Right forelimb (tissue), 1 donor: ENCODE data around the gene SLC35E1.

Experiments
- DNase-seq: peaks from one replicate; pipeline ENCODE4 v3.0.0-alpha.2; 2018

SLC35E1 gene

DNA sequence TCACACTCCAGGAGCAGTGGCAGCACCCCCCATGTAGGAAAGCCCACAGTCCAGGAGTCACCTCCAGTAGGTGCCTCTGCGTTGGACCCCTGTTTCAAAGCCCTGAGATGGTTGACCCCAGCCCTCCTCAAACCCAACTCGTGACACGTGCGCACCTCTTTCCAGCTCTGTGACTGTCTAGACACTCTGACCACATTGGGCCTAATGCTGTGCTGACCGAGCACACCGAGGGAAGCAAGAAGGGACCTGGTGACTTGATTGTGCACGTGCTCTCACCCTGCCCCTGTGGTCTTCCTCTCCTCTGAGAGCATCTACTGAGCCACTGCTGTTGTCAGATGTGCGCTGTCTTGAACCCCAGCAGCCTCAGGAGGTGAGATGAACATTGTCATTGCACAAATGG lies 22.9 kb upstream of the SLC35E1 start:
- DNase-seq, result no peak

DNA sequence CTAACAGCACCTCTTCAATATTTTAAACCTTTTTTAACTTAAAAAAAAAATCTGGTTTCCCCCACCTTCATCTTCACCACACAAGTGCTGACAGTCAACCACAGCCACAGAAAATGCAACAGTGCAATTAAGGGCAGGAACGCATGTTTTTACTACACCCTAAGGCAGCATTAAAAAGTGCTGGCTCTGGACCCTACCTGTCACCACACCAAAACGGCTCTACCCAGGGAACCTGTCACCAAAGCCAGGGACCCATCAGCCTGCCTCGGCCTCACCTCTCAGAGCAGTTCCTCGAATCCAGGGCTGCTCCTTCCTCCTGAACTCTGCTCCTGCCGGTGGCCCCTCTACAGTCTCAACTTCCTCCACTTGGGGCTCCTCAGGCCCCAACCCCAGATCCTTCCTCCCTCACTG lies 22.5 kb upstream of the SLC35E1 start:
- no peak for DNase-seq

DNA sequence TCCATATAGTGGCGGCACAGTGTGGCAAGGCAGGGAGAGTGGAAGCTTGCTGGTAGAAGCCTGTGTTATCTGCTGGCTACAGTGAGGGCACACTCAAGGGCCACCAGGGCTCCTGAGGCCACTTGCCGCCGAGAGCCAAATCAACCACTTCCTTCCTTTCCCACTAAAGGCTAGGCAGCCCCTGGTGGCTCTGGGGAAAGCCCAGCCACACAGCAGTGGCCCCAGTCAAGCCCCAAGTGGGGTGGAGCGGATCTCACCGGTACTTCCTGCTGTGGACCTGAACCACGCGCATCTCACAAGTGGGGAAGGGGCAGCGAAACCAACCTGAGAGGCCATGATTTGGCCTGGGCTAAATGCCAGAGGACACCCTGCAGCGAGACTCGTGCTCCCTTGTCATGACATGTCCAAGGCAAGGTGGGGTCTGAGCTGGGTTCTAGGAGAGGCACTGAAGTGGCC lies 21.9 kb upstream of the SLC35E1 start:
- DNase-seq, result no peak

DNA sequence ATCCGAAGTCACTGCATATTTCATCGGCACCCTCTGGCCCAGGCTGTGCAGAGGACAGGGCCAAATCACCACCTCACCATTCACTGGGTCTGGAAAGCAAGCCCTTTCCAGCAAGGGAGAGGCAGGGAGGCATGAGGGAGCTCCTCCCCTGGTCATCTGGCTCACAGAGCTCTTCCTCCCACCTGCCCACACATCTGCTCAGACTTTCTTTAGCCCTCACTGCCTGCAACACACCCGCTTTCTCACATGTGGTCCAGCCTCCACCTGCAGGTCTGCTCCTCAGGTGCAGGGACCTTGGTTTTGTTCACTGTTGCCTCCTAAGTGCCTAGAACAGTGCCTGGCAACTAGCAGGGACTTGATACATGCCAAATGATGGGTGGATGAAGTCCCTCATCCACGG lies 21.0 kb upstream of the SLC35E1 start:
- no peak for DNase-seq

DNA sequence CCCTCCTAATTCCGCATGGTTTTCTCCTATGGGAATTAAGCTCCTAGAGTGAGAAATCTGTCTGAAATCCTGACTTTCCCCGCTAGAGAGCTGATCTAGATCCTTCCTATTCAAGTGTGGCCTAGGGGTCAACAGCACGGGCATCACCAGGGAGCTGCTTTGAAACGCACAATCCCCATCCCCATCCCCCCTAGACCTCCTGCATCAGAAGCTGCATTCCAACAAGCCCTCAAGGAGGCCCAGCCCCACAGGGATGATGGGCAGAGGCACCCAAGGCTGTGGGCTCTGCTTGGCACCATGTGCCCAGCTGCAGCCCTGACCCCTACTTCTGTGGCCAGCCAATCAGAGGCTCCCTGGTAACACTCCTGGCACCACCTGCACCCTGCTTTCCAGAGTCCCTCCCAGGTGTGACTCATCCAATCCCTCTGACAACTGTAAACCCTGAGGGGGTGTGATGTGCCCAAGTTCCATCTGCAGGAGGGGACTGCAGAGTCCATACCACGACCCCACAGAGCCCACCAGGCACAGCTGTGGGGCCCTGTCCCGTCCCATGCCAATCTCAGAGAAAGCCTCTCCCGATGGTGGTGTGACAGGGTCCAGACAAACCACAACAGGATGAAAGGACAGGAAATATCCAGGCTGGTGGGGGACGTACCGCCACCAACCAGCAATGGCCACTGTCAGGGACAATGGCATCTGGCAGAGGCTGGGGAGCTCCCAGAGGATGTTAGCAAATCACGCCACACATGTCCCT lies 19.8 kb upstream of the SLC35E1 start:
- no peak for DNase-seq

DNA sequence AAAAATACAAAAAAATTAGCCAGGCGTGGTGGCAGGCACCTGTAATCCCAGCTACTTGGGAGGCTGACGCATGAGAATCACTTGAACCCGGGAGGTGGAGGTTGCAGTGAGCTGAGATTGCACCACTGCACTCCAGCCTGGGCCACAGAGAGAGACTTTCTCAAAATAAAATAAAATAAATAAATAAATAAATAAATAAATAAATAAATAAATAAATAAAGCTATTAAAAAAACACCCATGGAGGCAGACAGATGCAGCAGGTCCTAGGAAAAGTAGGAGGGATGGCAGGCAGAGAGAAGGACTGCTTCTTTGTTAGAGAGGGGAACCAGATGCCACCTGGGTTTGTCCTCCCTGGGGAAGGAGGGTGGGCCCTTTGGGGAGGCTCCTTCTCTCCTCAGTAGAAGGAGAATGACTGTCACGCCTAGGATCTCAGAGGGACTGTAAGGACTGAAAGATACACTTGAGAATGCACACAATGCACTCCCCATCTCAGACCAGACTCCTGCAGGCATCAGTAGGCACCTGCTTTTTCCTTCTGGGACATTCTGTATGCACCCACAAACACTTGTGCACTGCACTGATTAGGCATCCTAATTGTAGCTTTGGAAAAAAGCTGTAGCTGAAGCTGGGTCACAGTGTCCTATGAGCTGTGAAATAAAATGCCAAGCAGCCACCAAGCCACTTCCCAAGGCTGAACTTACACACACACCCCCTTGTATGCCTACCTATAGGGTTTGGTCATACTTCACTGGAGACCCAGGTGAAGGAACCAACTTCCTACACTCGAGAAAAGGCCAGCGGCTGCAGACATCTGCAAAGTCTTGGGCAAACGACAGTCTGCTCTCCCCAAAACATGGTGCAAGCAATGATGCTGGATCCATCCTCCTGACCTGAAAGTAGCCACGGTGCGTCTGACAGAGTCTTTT lies 18.9 kb upstream of the SLC35E1 start:
- DNase-seq, result no peak

DNA sequence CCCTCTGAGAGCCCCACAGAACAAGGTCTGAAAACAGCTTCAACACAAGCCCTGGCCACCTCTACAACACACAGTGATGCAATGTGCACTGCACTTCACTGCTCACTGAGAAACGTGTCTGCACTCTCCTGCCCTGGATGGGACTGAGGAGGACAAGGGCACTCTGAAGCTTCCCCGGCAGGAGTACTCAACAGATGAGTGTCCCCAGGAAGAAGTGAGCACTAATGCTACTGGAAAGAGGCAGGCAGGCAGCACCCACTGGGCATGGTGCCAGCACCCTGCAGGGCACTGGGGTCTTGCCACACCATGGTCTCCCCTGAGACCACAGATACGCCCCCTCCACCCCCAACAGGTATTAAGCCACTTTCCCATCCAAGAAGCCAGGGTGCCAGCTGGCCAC lies 17.7 kb upstream of the SLC35E1 start:
- no peak for DNase-seq

DNA sequence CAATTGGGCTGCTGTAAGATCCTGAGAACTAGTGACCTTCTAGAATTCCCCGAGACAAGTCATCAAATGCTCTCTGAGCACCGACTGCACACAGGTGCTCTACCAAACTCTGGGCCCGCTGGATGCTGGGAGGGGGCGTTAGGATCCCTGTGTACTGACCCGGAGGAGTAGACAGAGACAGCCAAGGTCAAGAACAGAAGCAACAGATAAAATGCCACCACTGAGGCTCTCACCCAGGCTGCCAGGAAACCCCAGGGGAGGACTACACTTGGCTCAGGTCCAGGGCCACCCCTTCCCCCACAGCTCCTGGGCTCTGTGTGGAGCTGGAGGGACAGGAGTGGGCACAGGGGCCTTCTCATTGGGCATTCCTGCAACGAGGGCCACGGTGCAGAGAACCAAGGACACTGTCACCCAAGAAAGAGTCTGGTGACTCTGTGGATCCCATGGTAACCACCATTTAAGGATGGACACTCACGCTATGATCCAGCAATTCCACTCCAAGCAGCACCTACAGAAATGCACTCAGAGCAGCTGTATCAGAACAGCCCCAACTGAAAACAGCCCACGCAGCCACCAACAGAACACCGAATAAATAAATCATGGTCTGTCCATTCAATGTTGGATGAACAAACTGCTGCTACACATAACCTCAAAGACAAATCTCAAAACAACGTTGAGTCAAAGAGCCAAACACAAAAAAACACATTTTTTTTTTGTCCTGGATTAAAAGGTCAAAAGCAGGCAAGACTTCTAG lies 16.8 kb upstream of the SLC35E1 start:
- DNase-seq, result no peak

DNA sequence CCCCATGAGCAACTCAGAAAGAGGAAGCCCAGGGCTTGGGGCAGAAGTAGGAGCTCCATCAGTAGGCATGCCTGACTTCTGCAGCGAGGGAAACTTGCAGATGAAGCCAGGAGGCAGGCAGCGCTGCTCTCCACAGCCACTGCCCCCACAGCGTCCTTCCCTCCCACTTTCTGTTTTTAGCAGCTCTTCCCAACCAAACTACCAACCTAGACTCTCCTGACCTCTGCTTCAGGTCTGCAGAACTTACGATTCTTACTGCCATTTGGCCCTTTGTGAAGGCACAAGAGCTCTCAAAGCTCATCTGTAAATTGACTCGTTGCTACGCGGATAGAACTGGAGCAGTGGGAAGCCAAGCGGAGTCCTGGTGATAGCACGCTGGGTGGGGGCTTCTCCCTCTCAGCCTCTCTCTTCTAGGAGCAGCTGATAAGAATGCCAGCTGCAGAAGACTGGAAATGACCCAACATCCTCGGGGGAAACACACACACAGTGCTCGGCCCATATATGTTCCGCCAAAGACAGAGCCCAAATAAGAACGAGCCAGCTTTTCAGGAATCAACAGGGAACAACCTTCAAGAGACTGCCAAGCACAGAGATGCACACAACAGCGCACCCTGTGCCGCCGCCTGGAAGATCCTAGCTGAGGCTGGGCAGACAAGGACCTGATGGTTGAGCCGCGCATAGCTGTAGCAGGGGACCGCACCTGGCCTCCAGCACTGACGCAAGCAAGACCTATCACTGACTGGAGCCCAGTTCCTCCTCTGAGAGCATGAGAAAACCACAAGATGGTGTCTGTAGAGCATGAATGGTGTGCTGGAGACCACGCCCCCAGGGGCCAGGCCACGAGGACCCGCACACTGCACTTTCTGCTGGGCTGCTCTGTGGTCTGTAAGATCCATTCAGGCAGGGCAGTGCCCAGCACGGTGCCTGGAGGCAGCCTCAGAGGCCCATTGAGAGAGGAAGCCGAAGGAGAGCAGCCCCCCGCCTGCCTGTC lies 15.9 kb upstream of the SLC35E1 start:
- no peak for DNase-seq

DNA sequence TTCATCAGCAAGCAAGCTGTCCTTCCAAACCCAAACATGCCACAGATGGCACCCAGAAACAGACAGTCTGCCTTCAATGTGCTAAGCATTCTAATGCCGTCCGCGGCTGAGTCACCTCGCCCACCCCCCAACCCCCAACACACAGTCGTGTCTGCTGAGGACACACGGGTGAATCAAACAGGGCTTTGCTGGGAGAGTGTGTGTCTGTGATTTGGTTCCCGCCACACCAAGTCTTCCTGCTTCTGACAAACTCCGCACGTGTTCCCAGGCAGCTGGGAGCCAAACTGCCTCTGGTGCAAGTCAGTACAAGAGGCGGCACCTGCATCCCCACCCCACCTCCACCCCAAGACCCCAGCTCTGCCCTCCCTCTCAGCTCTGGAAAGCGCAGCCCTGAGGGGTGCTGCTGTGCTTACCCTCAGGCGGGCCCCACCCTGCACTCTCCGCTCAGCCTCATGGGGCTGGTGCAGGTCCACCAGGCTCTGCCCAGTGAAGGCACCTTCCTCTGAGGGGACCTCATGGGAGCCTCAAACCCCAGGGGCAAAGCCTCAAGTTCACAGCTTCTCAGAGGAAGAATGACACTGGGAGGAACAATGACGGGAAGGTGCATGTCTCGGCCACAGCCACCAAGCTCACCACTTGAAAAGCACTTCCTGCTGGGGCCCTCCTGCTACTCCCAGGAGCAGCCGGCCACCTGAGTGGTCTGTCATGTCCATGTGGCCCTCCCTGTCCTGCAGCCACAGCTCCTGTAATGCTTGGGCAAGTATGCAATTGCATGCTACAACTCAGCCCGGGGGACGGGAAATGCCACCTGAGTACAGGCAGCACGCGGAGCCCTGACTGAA lies 15.0 kb upstream of the SLC35E1 start:
- no peak for DNase-seq

DNA sequence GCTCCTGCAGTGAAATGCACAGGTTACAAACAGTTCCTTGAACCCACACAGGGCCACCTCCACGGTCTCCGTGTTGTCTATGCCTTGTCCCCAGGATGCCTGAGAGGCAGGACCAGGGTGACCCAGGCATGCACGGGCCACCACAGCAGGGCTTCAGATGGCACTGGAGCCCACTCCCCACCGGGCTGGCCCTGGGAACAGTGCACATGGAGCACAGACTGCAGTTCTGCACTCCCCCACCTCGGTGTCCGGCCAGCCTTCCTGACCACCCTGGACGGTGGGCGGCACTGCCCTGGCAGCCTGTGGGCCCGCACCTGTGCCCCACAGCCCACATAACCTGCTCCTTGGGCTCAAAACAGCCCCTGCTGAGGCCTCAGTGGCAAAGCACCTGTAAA lies 14.3 kb upstream of the SLC35E1 start:
- no peak for DNase-seq

DNA sequence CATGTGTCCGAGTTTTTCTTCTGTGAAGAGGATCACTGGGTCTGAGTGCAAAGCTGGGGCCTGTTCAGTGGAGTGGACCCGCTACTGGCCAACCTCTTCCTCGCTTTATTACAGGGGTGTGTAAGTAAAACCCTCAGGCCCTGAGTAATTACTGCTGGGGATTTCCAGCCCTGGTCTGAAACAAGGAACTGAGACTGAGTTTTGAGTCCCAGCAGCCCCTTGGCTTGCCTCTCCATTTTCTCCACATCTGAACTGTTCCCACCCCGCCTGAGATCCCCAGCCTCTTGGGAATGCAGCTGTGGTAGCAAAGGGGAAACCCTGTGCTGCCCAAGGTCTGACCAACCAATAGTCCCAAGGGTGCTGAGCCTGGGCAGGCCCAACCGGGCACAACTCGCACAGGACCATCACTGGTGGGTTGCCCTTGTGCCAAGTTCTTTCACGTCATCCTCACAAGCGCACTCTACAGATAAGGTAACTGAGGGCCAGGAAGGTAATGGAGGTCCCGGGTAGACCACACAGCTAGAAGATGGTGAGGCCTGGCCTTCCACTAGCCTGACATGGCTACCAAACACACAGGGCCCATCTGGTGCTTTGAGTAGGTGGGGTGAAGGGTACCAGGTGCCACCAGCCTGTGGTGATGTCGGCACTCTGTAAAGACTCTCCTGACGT lies 13.7 kb upstream of the SLC35E1 start:
- no peak for DNase-seq

DNA sequence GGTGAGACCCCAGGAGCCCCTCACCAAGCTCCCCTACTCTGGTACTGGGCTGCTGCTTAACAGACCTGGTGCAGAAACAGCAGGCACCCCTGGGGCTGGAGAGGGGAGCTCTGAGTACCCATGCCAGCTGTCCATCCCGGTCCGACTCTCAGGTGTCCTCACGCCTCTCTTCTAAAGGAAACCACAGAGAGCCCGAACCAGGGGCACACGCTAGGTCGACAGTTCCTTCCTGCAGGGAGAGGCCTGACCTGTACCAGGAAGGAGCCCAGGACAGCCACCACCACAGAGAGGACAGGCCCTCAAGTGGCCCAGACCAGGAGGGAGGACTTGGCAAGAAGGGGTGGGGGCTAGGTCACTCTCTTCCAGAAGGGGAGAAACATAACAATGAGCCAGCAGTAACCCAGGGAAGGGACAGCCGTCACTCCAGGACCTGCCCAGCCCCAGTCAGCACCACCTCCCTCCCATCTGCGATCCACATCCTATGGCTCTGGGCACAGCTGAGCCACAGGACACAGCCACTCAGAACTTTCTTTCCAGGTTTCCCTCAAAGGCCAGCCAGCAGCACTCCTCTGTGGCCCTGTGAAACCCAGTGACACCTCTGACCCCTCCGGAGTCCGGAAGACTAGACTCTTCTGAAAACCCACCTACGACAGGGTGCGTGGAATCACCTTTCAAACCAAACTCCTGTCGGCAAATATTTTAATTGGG lies 13.0 kb upstream of the SLC35E1 start:
- DNase-seq, result no peak

DNA sequence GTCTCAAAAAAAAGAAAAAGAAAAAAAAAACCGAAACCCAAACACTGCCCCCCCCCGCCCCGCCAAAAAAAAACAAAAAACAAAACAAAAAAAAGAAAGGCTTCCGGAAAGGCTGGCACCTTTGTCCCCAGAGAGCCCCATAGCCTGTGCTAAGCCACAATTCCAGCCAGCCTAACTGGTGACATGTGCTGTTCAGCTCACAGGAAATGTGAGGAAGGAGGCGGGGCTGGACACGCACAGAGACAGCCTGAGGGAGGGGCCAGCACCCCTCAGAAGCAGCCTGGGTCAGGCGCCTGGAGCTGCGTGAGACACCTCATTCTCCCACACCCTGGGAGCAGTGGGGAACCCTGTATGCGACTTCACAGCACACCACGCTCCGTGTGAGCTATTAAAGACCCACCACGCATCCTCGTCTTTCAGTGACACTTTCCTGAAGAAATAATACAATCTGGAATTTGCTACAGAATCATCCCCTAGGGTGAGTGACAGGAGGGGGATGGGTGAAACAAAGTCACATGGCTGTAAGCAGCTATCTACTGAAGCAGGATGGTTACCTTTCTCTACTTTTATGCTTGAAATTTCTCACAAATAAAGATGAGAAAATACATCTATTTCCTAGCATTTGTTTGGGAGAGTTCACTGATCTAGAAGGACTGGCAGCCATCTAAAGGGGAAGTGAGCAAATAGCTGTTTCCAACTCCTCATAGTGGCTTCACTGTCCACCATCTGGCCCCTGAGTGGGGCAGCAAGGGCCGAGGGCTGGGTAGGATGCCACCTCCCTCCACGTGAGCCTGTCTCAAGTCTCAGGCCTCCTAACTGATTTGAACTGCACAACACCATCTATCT lies 12.3 kb upstream of the SLC35E1 start:
- peak; percentile 72 for DNase-seq

DNA sequence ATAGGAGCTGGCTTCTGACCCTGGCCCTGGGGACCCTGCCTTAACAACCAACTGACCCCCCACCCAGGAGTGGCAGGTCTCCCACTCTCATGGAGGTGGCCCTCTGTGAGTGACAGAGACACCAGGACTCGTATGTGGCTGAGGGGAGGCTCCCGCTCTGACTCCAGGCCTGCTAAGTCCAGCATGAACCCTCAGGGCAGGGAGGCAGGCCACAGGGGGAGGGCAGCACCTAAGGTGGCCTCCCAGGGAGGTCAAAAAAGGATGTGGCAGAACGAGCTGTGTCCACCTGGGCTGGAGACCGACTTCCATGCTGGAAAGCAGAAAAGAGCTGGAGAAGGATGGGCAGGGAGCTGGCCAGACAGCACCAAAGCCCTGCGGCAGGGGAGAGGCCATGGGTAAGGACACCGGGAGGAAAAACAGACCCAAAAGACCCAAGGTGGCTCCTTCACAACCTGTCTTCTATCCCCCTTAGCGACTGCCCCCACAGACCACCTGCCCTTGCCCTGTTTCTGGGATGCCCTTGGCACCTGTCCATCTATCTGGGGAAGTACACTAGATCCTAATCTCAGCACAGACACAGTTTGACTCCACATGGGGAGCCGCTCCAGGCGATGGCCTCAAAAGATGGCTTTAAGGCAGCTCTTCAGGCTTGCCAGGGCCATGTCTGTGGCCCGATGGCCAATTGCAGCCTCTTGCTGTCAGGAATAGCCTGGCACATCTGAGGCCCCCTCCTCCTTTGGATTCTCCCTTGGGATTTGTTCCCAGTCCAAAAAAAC lies 10.5 kb upstream of the SLC35E1 start:
- no peak for DNase-seq

DNA sequence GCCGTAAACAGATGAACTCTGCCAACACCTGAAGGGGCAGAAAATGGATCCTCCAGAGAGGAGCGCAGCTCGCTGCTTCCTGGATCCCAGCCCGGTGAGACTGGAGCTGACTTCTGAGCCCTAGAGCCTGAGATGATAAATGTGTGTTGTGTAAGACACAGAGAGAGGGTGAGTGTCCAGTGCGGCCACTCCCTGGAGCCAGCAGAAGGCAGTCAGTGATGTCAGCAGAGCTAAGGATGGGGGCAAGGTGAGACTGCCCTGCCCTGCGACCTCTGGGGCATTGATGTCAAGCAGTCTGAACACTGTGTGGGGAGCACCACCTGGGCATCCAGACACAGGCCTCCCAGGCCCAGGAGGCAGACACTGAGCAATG lies 9.7 kb upstream of the SLC35E1 start:
- DNase-seq, result no peak

DNA sequence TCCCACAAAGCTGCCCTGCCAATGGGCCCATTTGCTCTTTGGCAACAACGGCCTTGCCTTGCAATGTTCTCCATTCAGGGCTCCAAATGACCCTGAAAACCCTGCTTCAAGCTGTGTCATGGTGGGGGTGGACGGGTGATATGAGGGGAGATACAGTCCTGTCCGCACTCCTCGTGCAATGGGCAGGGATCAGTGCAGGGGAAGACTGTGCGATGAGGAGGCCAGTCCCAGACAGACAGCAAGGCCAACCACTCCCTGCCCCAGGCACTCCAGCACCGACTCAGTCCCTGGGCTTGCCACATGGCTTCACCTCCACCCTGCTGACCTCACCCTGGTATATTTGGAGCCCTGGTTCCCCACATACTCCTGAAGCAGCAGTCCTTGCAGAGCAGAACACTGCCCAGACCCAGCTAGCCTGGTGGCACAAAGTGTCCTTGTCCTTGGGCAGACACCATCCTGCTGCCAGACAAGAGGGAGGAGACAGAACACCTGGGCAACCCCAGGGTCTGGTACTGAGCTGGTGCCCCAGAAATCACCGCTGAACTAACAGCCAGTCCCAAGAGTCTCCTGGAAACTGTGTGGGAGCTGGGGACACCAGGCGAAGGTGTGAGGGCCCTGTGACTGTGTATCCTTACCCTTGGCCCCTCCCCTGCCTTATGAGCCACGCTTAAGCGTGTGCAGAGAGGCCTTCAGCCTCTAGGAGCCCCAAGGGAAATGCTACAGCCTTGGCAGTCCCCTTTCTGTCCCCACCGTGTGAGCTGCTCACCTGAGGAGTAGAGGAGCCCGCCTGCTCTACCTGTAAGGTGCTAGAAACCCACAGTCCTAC lies 9.1 kb upstream of the SLC35E1 start:
- no peak for DNase-seq
